ENCODE results near the gene PTPRN2.

The PTPRN2 gene

DNA sequence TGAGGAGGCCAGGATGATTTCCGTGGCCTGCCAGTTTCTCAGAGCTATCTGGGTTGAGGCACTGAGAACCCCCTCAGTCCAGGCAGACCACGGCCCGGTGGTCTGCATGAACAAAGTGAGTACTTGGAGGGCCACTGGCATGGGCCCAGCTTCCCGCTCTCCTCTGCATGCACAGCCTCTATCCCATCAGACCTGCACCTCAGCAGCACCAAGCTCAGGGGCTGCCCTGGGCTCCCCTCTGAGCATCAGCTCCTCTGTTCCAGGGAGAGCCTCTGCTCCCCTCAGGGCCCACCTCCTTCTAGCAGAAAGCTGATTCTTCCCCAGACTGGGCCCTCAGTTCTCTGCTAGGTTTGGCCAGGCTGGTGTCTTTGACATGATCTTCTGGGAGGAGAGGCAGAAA lies 780.9 kb downstream of the PTPRN2 start:
- in situ Hi-C loops (cut with HindIII; ENCODE audit: low sequenced_read_pairs): no loop called here
- H3K4me3 ChIP-seq (ENCODE audit: low read depth, low read length): no peak overlapping the region
- no peak for TF ChIP-seq CTCF (IDR thresholded peaks at IDR 0.05; ENCODE audit: low read depth, low read length, missing control alignments)
- DNase-seq (ENCODE audit: low read depth): no peak

- TF ChIP-seq CTCF (IDR thresholded peaks at IDR 0.05; ENCODE audit: low read depth, low read length, missing control alignments): no peak
- no peak for DNase-seq (ENCODE audit: low read depth)
- in situ Hi-C loops (cut with HindIII; ENCODE audit: low sequenced_read_pairs): no loop called here
- no peak overlapping the region for H3K4me3 ChIP-seq (ENCODE audit: low read depth, low read length)
These were observed 781.9 kb downstream of the PTPRN2 start for GRCh38 chr7:157805713-157806112.

GRCh38 chr7:157803906-157804305 lies 783.7 kb downstream of the PTPRN2 start:
- H3K4me3 ChIP-seq (ENCODE audit: low read depth, low read length): no peak overlapping the region
- in situ Hi-C loops (cut with HindIII; ENCODE audit: low sequenced_read_pairs): no loop called here
- no peak for TF ChIP-seq CTCF (IDR thresholded peaks at IDR 0.05; ENCODE audit: low read depth, low read length, missing control alignments)
- DNase-seq (ENCODE audit: low read depth): no peak

- no peak overlapping the region for H3K4me3 ChIP-seq (ENCODE audit: low read depth, low read length)
- no peak for DNase-seq (ENCODE audit: low read depth)
- in situ Hi-C loops (cut with HindIII; ENCODE audit: low sequenced_read_pairs): no loop called here
- TF ChIP-seq CTCF (IDR thresholded peaks at IDR 0.05; ENCODE audit: low read depth, low read length, missing control alignments): no peak
These were observed 785.5 kb downstream of the PTPRN2 start for GRCh38 chr7:157801971-157802675.

- no peak for DNase-seq (ENCODE audit: low read depth)
- no peak for TF ChIP-seq CTCF (IDR thresholded peaks at IDR 0.05; ENCODE audit: low read depth, low read length, missing control alignments)
- in situ Hi-C loops (cut with HindIII; ENCODE audit: low sequenced_read_pairs): no loop called here
- no peak overlapping the region for H3K4me3 ChIP-seq (ENCODE audit: low read depth, low read length)
These were observed 786.5 kb downstream of the PTPRN2 start for GRCh38 chr7:157801113-157801512.

DNA sequence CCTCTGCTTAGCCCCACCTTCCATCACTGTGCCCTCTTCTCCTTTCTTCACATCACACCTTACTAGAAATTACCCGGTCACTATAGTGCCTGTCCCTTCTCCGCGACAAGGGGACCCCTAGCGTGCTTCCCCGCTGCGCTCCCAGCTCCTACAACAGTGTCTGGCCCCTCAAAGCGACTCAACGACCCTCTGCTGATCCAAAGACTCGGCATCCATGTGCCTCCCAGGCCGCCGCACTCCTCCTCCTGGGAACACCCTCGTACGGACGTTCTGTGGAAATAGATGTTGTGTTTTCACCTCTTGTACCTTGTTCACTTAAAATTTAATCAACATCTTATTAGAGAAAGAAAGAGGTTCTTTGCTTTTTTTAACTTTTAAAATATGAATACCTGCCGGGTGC lies 787.3 kb downstream of the PTPRN2 start:
- DNase-seq (ENCODE audit: low read depth): no peak
- H3K4me3 ChIP-seq (ENCODE audit: low read depth, low read length): no peak overlapping the region
- no peak for TF ChIP-seq CTCF (IDR thresholded peaks at IDR 0.05; ENCODE audit: low read depth, low read length, missing control alignments)
- in situ Hi-C loops (cut with HindIII; ENCODE audit: low sequenced_read_pairs): no loop called here

Measured in astrocyte of the cerebellum (primary cell).